HL-60/S4 (cell line): Measurements from ENCODE around the gene XAGE3.
"Not testable (repeated sequence)": the region's sequence is repeated elsewhere in the genome, so short reads cannot be mapped to it uniquely, and the experiment has no call there.

ENCODE experiments used
- in situ Hi-C: fragments of 300-500 bp; cut with MboI; formaldehyde crosslinking; loops from 2 replicates; pipeline ENCODE4 v1.14.3; 2022; ENCODE audit warnings: low sequenced_read_pairs

Gene XAGE3

GRCh38 chrX:52843619-52844018, 24.3 kb downstream of the XAGE3 start:
- in situ Hi-C loops: not testable (repeated sequence)

DNA sequence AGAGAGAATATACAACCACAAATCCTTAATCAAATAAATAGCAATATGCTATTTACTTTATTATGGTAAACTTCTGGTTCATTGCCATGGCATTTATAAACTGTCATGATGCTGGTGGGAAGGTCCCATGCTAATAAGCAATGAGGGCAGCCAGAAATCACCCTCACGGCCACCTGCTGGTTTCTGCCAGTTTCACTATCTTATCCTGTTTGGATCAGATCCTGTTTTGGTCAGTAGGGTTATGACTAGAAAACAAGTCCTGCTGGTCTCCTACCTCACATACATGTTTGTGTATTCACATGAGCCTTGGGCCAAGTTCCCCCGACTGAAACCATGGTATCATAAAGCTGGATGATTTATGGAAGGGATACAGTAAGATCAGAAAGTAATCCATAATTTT, 28.7 kb downstream of the XAGE3 start:
- in situ Hi-C loops: no loop called here

- in situ Hi-C loops: no loop called here
Measured at GRCh38 chrX:52830551-52830950, 37.3 kb downstream of the XAGE3 start.

GRCh38 chrX:52824608-52825007, 43.3 kb downstream of the XAGE3 start:
- in situ Hi-C loops: loop anchor here (25.0 kb wide), 1 partner anchor 212 kb away; no protein-coding TSS in a partner anchor

- in situ Hi-C loops: loop anchor here (25.0 kb wide), 1 partner anchor 209 kb away; no protein-coding TSS in a partner anchor
Measured at GRCh38 chrX:52821079-52821760, 46.7 kb downstream of the XAGE3 start.

DNA sequence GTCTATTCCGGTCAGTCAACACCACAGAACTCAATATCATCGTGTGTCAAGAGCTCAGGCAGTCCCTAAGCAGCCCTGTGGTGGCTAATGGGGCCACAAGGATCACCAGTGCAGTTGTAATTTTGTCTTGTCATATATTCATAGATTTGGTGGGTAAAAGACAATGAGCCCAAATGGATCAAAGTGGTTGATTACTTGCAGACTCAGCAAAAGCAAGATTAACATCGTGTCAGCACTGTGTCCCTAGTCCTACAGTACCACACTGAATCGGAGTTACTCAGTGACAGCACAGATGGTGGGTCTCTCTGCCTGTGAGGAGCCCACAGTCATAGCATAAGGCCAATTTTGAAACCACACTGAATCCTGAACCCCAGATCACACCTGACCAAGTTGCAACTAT, 48.1 kb downstream of the XAGE3 start:
- in situ Hi-C loops: loop anchor here (25.0 kb wide), 1 partner anchor 207 kb away; no protein-coding TSS in a partner anchor
